ENCODE measurements around the gene XXYLT1.

- no peak for TF ChIP-seq POLR2A (IDR thresholded peaks at IDR 0.05; ENCODE audit: low read depth, low read length)
- no peak for TF ChIP-seq POLR2AphosphoS5 (IDR thresholded peaks at IDR 0.05; ENCODE audit: low read depth, low read length)
Measured at GRCh38 chr3:195123281-195123691, 147.7 kb downstream of the XXYLT1 start.
